GM19328 (cell line): ENCODE results near the gene REXO4.
"Not testable (repeated sequence)": the region's sequence is repeated elsewhere in the genome, so short reads cannot be mapped to it uniquely, and the experiment has no call there.

Experiments used
- ATAC-seq: cut with Tn5 transposase; IDR thresholded peaks from one replicate; pipeline ENCODE4 v1.9.1; 2021; ENCODE audit warnings: mild to moderate bottlenecking, moderate library complexity; ENCODE audit not compliant: unreplicated experiment

Gene REXO4

GRCh38 chr9:133390713-133391112 lies 27.1 kb downstream of the REXO4 start:
- ATAC-seq: no peak

DNA sequence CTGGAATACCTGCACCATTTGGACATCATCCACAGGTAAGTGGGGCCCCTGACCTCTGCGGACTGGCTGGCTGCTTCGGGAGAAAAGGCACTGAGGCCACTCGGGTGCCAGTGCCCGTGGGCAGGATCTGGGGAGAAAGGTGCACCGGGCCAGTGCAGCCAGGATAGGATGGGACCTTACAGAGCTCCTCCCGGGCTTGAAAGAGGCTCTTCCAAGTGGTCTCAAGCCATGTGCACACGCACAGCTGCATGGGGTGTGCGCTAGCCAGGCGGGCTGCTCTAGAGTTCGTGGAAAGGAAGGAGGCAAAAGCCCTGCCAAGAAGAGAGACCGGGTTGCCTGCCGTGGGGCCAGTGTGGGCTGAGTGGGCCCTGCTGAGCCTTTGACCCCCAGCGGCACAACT lies 28.2 kb downstream of the REXO4 start:
- no peak for ATAC-seq

GRCh38 chr9:133389025-133389557 lies 28.7 kb downstream of the REXO4 start:
- ATAC-seq: no peak

DNA sequence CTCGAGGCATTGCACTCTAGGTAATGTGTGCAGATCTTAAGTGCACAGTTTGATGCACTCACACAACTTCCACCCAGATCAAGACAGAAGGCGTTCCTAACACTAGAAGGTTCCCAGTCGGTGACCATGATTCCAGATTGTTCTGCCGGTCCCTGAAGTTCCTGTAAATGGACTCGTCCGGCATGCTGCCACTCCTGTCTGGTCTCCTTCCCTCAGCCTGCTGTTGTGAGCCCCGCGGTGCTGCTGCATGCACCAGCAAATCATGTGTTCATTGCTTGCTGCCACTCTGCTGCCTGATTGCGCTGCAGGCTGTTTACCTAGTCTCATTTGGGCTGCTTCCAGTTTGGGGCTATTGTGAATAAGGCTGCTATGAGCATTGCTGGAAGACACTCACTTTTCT lies 30.1 kb downstream of the REXO4 start:
- ATAC-seq: no peak

GRCh38 chr9:133386338-133386737 lies 31.5 kb downstream of the REXO4 start:
- ATAC-seq: no peak

DNA sequence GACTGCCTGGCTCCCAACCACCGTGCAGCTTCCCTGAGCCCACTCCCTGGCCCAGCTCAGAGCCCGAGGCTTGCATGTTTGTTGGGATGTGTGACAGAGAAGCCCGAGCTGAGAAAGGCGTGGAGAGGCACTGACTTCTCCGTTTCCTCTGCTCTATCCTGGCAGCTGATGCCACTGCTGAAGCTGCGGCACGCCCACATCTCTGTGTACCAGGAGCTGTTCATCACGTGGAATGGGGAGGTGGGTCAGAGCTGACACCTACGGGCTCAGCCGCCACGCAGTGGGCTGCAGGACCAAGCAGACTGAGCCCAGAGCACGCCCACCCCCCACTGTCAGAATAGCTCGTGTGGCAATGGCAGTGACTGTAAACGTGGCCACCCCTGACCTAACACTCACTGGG lies 32.4 kb downstream of the REXO4 start:
- no peak for ATAC-seq

- ATAC-seq: no peak
These were observed 33.0 kb downstream of the REXO4 start for GRCh38 chr9:133384736-133385321.

GRCh38 chr9:133383438-133383837 lies 34.4 kb downstream of the REXO4 start:
- no peak for ATAC-seq

DNA sequence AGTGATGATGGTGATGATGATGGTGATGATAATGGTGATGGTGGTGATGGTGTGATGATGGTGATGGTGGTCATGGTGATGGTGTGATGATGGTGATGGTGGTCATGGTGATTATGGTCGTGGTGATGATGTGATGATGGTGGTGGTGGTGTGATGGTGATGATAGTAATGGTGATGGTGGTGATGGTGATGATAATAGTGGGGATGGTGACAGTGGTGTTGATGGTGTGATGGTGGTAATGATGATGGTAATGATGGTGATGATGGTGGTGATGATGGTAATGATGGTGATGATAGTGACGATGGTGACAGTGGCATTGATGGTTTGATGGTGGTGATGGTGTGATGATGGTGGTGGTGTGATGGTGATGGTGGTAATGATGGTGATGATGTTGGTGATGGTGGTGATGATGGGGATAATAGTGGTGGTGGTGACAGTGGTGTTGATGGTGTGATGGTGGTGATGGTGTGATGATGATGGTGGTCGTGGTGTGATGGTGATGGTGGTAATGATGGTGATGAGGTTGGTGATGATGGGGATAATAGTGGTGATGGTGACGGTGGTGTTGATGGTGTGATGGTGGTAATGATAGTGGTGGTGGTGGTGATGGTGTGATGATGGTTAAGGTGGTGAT lies 35.2 kb downstream of the REXO4 start:
- no peak for ATAC-seq

GRCh38 chr9:133380734-133381133 lies 37.1 kb downstream of the REXO4 start:
- ATAC-seq: no peak

- no peak for ATAC-seq
These were observed 38.4 kb downstream of the REXO4 start for GRCh38 chr9:133379153-133380086.

- ATAC-seq: no peak
These were observed 39.3 kb downstream of the REXO4 start for GRCh38 chr9:133378408-133378962.

DNA sequence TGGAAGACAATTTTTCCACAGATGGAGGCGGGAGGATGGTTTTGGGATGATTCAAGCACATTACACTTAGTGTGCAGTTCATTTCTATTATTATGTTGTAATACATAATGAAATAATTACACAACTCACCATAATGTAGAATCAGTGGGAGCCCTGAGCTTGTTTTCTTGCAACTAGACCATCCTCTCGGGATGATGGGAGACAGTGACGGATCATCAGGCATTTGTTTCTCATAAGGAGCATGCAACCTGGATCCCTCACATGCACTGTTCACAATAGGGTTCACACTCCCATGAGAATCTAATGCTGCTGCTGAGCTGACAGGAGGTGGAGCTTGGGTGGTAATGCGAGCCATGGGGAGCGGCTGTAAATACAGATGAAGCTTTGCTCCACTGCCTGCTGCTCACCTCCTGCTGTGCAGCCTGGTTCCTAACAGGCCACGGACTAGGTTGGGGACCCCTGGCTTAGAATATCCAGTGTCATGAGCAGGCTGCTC lies 40.0 kb downstream of the REXO4 start:
- ATAC-seq: no peak

GRCh38 chr9:133377280-133377679 lies 40.5 kb downstream of the REXO4 start:
- not testable (repeated sequence) for ATAC-seq

GRCh38 chr9:133375724-133376654 lies 41.8 kb downstream of the REXO4 start, which contains the start of the genes STKLD1 and SURF4:
STKLD1 (plus strand) TSS chr9:133376366; CDS start chr9:133376474, 108 bp downstream.
SURF4 (minus strand) TSS chr9:133376060; CDS start chr9:133375969, 91 bp downstream.
- peak; percentile 77 for ATAC-seq

DNA sequence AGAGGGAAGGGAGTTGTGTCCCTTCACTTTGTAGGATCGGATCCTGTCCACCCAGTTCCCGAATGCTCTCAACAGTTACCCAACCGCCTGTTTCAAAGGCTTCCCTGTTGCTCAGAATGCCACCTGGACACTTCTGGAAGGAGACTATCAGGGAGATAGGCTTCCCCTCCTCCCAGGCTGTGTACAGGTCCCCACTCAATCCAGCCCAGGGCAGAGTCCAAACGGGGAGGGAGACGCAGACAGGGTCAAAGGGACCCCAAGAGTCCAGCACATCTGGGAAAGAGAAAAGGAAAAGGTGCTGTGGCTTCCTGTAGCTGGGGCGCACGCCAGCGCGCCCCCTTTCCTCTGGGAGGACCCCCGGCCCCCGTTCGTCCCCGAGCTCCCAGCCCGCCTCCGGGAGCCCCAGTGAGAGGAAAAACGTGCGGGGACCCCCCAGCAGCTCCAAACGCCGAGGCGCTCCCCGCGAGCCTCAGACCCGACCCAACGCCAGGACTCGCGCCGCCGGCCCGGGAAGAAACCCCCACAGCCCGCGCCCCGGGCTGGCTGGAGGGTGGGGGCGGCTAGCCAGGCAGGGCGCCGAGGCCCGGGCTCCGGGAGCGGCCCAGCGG lies 42.6 kb downstream of the REXO4 start:
- peak; percentile 30 for ATAC-seq

GRCh38 chr9:133374612-133375115 lies 43.1 kb downstream of the REXO4 start:
- ATAC-seq: no peak

DNA sequence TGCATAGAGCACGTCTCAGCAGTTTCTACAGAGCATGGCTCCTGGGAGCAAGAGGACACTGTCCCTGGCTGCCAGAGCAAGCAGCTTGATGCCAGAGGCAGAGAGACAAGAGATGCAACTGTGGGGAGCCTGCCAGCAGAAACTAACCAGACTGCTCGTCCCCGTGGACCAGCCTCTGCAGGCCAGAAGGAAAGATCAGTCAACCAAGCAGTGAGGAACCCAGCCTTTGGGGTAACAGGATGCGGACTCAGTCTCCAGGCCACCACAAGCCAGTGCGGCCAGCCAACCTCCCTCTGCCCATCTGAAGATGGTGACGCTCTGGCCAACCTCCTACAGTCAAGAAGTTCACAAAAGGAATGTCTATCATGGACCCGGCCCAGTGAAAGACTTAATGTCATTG lies 45.7 kb downstream of the REXO4 start:
- no peak for ATAC-seq

GRCh38 chr9:133371261-133371711 lies 46.5 kb downstream of the REXO4 start:
- no peak for ATAC-seq
